Sigmoid colon (tissue), 4 donors: ENCODE measurements around the gene ATP6V0B.

Experiments used
- CTCF ChIP-seq, 4 experiments: fragments of 450-650 bp in 3 of 4; fragments of 200-600 bp in 1 of 4; IDR thresholded peaks; one replicate each; pipeline ENCODE4 v1.5.1; 2016 to 2019; ENCODE audit warnings: antibody characterized with exemption in 4 of 4, mild to moderate bottlenecking in 3 of 4, moderate library complexity in 2 of 4
- EP300 ChIP-seq, 4 donors: sonication (generic); formaldehyde crosslinking; IDR thresholded peaks; one replicate each; pipeline ENCODE4 v1.6.1; 2017; ENCODE audit warnings: antibody characterized with exemption in 4 of 4
- POLR2A ChIP-seq, 2 donors: fragments of 450-650 bp; IDR thresholded peaks; one replicate each; pipeline ENCODE4 v1.6.1; 2016; ENCODE audit warnings: antibody characterized with exemption in 2 of 2, mild to moderate bottlenecking in 2 of 2, moderate library complexity in 2 of 2

GRCh38 chr1:43976890-43977289 lies 2.1 kb downstream of the ATP6V0B start:
- TF ChIP-seq CTCF (IDR thresholded peaks at IDR 0.05) (no peak), EP300 (IDR thresholded peaks at IDR 0.05) (no peak), POLR2A (IDR thresholded peaks at IDR 0.05) (no peak)
